ENCODE measurements around the gene PGAM2. TPM values are rescaled to one million over a fixed set of nuclear protein-coding genes. Genes with fewer than 3 reads are reported as not detected.

Gene PGAM2
- total RNA-seq, 1 experiment from 2014 or later: 8.7 TPM

Small RNA genes lying within 50 kb of the gene (microRNA-seq; reads per million reads assigned to microRNA genes)
- gene MIR6837 (ENCODE audit: borderline microRNAs expressed) (not detected), gene MIR6838 (ENCODE audit: borderline microRNAs expressed) (not detected)

Other genes starting within 250 kb of the PGAM2 start
- 116 and 118 TPM in 2 replicates for gene MRPS24, start 196.1 kb downstream of the PGAM2 start, total RNA-seq (2021)
- 30.5 and 30.7 TPM in 2 replicates for gene URGCP, start 159.0 kb downstream of the PGAM2 start, total RNA-seq (2021)
- gene UBE2D4, start 139.1 kb downstream of the PGAM2 start, total RNA-seq (2021): 6.4 and 7.3 TPM in 2 replicates
- gene SPDYE1, start 67.7 kb downstream of the PGAM2 start, total RNA-seq (2021): not detected in 2 replicates
- 51.3 and 52.8 TPM in 2 replicates for gene DBNL, start 20.9 kb downstream of the PGAM2 start, total RNA-seq (2021)
- gene POLM, start 17.0 kb upstream of the PGAM2 start, total RNA-seq (2021): 18.7 and 24.5 TPM in 2 replicates
- 49.1 and 49.3 TPM in 2 replicates for gene AEBP1, start 38.8 kb upstream of the PGAM2 start, total RNA-seq (2021)
- gene POLD2, start 58.0 kb upstream of the PGAM2 start, total RNA-seq (2021): 126 and 131 TPM in 2 replicates
- gene MYL7, start 75.8 kb upstream of the PGAM2 start, total RNA-seq (2021): 4.9 and 5.7 TPM in 2 replicates
- 0.90 and 0.98 TPM in 2 replicates for gene GCK, start 123.9 kb upstream of the PGAM2 start, total RNA-seq (2021)
- gene YKT6, start 135.4 kb upstream of the PGAM2 start, total RNA-seq (2021): 104 and 105 TPM in 2 replicates

Measured in H9 (cell line).